H9 (cell line): ENCODE results near the gene DYNC1H1. TPM values are rescaled to one million over a fixed set of nuclear protein-coding genes. Genes with fewer than 3 reads are reported as not detected.

Source experiments
- DNase-seq: peaks from one replicate; pipeline ENCODE4 v3.0.0-alpha.2; 2017
- H2AFZ ChIP-seq: one replicate; pipeline ENCODE4 v1.6.1; 2013; ENCODE audit warnings: mild to moderate bottlenecking, low read length, control low read depth, moderate library complexity
- H2AK5ac ChIP-seq: 2 replicates; pipeline ENCODE4 v1.6.1; 2013; ENCODE audit warnings: low read length, control low read depth, mixed read lengths; ENCODE audit not compliant: insufficient read length
- H2BK120ac ChIP-seq: one replicate; pipeline ENCODE4 v1.6.1; 2013; ENCODE audit warnings: low read depth, mild to moderate bottlenecking, low read length, control low read depth, inconsistent platforms; ENCODE audit not compliant: poor library complexity, severe bottlenecking
- H2BK12ac ChIP-seq: 2 replicates; pipeline ENCODE4 v1.6.1; 2013; ENCODE audit warnings: low read length, control low read depth, mixed read lengths, low read depth; ENCODE audit not compliant: insufficient read length
- H2BK15ac ChIP-seq: 2 replicates; pipeline ENCODE4 v1.6.1; 2013; ENCODE audit warnings: low read depth, low read length, control low read depth
- H2BK20ac ChIP-seq: one replicate; pipeline ENCODE4 v1.6.1; 2013; ENCODE audit warnings: low read depth, mild to moderate bottlenecking, low read length, control low read depth, inconsistent platforms; ENCODE audit not compliant: poor library complexity, severe bottlenecking
- H2BK5ac ChIP-seq: 2 replicates; pipeline ENCODE4 v1.6.1; 2013; ENCODE audit warnings: low read length, control low read depth, mixed read lengths; ENCODE audit not compliant: insufficient read length
- H3K14ac ChIP-seq: 2 replicates; pipeline ENCODE4 v1.6.1; 2013; ENCODE audit warnings: low read length, control low read depth; ENCODE audit not compliant: insufficient read depth
- H3K18ac ChIP-seq: 2 replicates; pipeline ENCODE4 v1.6.1; 2013; ENCODE audit warnings: low read depth, mild to moderate bottlenecking, mixed read lengths, low read length, control low read depth; ENCODE audit not compliant: insufficient read length
- H3K23ac ChIP-seq: 2 replicates; pipeline ENCODE4 v1.6.1; 2013; ENCODE audit warnings: low read length, control low read depth, mixed read lengths, low read depth; ENCODE audit not compliant: insufficient read length
- H3K23me2 ChIP-seq: 2 replicates; pipeline ENCODE4 v1.6.1; 2013; ENCODE audit warnings: low read depth, mild to moderate bottlenecking, mixed read lengths, low read length, control low read depth; ENCODE audit not compliant: insufficient read length, poor library complexity, severe bottlenecking
- H3K27ac ChIP-seq: 2 replicates; pipeline ENCODE4 v1.5.1; 2013; ENCODE audit warnings: low read length, control low read depth, mixed read lengths, low read depth; ENCODE audit not compliant: insufficient read length
- H3K27me3 ChIP-seq: 2 replicates; pipeline ENCODE4 v1.6.1; 2013; ENCODE audit warnings: low read length, control low read depth, inconsistent platforms; ENCODE audit not compliant: insufficient read depth
- H3K4ac ChIP-seq: 2 replicates; pipeline ENCODE4 v1.6.1; 2013; ENCODE audit warnings: low read depth, mild to moderate bottlenecking, control low read depth, inconsistent platforms, low read length, moderate library complexity
- H3K4me1 ChIP-seq: 2 replicates; pipeline ENCODE4 v1.6.1; 2013; ENCODE audit warnings: low read length, control low read depth, inconsistent platforms; ENCODE audit not compliant: insufficient read depth
- H3K4me2 ChIP-seq: 2 replicates; pipeline ENCODE4 v1.6.1; 2013; ENCODE audit warnings: low read length, control low read depth, mixed read lengths; ENCODE audit not compliant: insufficient read length, insufficient read depth
- H3K56ac ChIP-seq: 2 replicates; pipeline ENCODE4 v1.6.1; 2013; ENCODE audit warnings: low read depth, mild to moderate bottlenecking, mixed read lengths, low read length, control low read depth; ENCODE audit not compliant: insufficient read length
- H3K79me1 ChIP-seq: 2 replicates; pipeline ENCODE4 v1.6.1; 2013; ENCODE audit warnings: low read depth, mild to moderate bottlenecking, moderate library complexity, low read length, control low read depth, inconsistent platforms; ENCODE audit not compliant: insufficient read depth, poor library complexity, severe bottlenecking
- H3K79me2 ChIP-seq: 2 replicates; pipeline ENCODE4 v1.6.1; 2013; ENCODE audit warnings: low read length, control low read depth, inconsistent platforms; ENCODE audit not compliant: insufficient read depth
- H3K9ac ChIP-seq: 2 replicates; pipeline ENCODE4 v1.6.1; 2013; ENCODE audit warnings: low read length, control low read depth, mixed read lengths; ENCODE audit not compliant: insufficient read length; ENCODE audit errors: extremely low read depth
- H3K9me3 ChIP-seq: one replicate; pipeline ENCODE4 v1.6.1; 2013; ENCODE audit warnings: low read depth, low read length, inconsistent platforms; ENCODE audit not compliant: control insufficient read depth
- H3T11ph ChIP-seq: one replicate; pipeline ENCODE4 v1.6.1; 2013; ENCODE audit warnings: mild to moderate bottlenecking, low read length, control low read depth, inconsistent platforms
- H4K20me1 ChIP-seq: one replicate; pipeline ENCODE4 v1.6.1; 2013; ENCODE audit not compliant: control insufficient read depth, insufficient read length, insufficient read depth
- H4K5ac ChIP-seq: 2 replicates; pipeline ENCODE4 v1.6.1; 2013; ENCODE audit warnings: low read depth, mild to moderate bottlenecking, mixed read lengths, low read length, control low read depth; ENCODE audit not compliant: insufficient read length
- H4K8ac ChIP-seq: replicated peaks from 2 replicates; pipeline ENCODE4 v1.6.1; 2013; ENCODE audit warnings: low read length, control low read depth, mixed read lengths, low read depth; ENCODE audit not compliant: insufficient read length
- H4K91ac ChIP-seq: 2 replicates; pipeline ENCODE4 v1.6.1; 2013; ENCODE audit warnings: low read depth, mild to moderate bottlenecking, moderate library complexity, mixed read lengths, low read length, control low read depth; ENCODE audit not compliant: insufficient read length
- H3K27ac Mint-ChIP-seq, 3 experiments: 2 replicates in 2 of 3; 3 replicates in 1 of 3; pipeline ENCODE4 v1.8.0; 2020 to 2021; ENCODE audit warnings: mixed read lengths in 3 of 3, mild to moderate bottlenecking in 1 of 3, moderate library complexity in 1 of 3
- H3K27me3 Mint-ChIP-seq: 2 replicates; pipeline ENCODE4 v1.8.0; 2021; ENCODE audit warnings: low read depth, mild to moderate bottlenecking, moderate library complexity, mixed read lengths
- H3K36me3 Mint-ChIP-seq, 3 experiments: 2 replicates in 2 of 3; 3 replicates in 1 of 3; pipeline ENCODE4 v1.8.0; 2020 to 2021; ENCODE audit warnings: low read depth in 3 of 3, mixed read lengths in 3 of 3; ENCODE audit not compliant: insufficient read depth in 1 of 3
- H3K4me1 Mint-ChIP-seq, 2 experiments: 2 replicates each; pipeline ENCODE4 v1.8.0; 2020; ENCODE audit warnings: mixed read lengths in 2 of 2
- H3K4me3 Mint-ChIP-seq, 2 experiments: 2 replicates in 1 of 2; 3 replicates in 1 of 2; pipeline ENCODE4 v1.8.0; 2020 to 2021; ENCODE audit warnings: mild to moderate bottlenecking in 2 of 2, mixed read lengths in 2 of 2, moderate library complexity in 1 of 2
- H3K9me3 Mint-ChIP-seq, 2 experiments: 2 replicates in 1 of 2; 3 replicates in 1 of 2; pipeline ENCODE4 v1.8.0; 2020; ENCODE audit warnings: mild to moderate bottlenecking in 2 of 2, mixed read lengths in 2 of 2, moderate library complexity in 1 of 2
- WGBS: extraction: QIAGEN DNeasy Blood & Tissue Kit; methylation state at CpG from one replicate; pipeline ENCODE4 v1.1.7; 2013; ENCODE audit warnings: missing lambda C conversion rate, low lambda C conversion rate, mixed read lengths; ENCODE audit not compliant: insufficient read length; ENCODE audit errors: extremely low coverage; 5-methylcytosine and 5-hydroxymethylcytosine counted together
- total RNA-seq: library from RNA; stranded (reverse); gene quantifications from 2 replicates; pipeline ENCODE4 v1.2.1, GENCODE V29; 2021
- TF ChIP-seq, protein P1 (sequence below): fragments of 200-600 bp; sonication (generic); conservative IDR thresholded peaks from 3 replicates; pipeline ENCODE4 v1.8.0; 2021; ENCODE audit warnings: antibody characterized with exemption, mild to moderate bottlenecking

The DYNC1H1 gene
- total RNA-seq, 1 experiment from 2014 or later: 359 TPM

DNA sequence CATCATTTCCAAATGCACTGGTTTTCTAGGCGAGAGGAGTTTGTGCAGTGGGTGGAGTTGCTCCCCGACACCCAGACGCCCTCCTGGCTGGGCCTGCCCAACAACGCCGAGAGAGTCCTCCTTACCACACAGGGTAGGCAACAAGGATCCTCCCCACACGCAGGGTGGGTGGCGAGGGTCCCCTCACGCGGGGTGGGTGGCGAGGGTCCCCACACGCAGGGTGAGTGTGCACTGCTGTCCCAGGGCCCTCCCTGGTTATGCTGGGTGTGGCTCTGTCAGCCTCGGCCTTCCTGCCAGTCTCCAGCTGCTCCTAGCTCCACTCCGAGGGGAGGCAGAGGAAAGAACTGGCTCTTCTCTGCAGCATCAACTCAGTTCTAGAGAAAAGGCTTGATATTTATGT, 80.2 kb downstream of the DYNC1H1 start:
- H3K14ac ChIP-seq: no peak overlapping the region
- H3K79me2 ChIP-seq: no peaks in the 10 kb centered on the region
- H4K8ac ChIP-seq: no peak overlapping the region
- H3K9ac ChIP-seq: no peak overlapping the region
- no peaks in the 10 kb centered on the region for H3K79me1 ChIP-seq
- no peaks in the 10 kb centered on the region for H3K23me2 ChIP-seq
- no peak overlapping the region for H2BK15ac ChIP-seq
- no CpG with 5 or more reads among the region's 13 CpGs for WGBS
- no peak overlapping the region for H3K4me2 ChIP-seq
- H2BK12ac ChIP-seq: no peak overlapping the region
- no peak overlapping the region for H3K4me3 Mint-ChIP-seq
- H3K18ac ChIP-seq: no peak overlapping the region
- no peak for DNase-seq
- no peak overlapping the region for H3K27ac ChIP-seq
- no peaks in the 10 kb centered on the region for H4K20me1 ChIP-seq
- H4K5ac ChIP-seq: no peak overlapping the region
- no peak overlapping the region for H2BK120ac ChIP-seq
- no peaks in the 10 kb centered on the region for H3K9me3 Mint-ChIP-seq
- H3K27me3 ChIP-seq: no peaks in the 10 kb centered on the region
- H2AK5ac ChIP-seq: no peak overlapping the region
- no peak overlapping the region for H3K4ac ChIP-seq
- H3K27me3 Mint-ChIP-seq: no peaks in the 10 kb centered on the region; the same call in 1 of the 2 replicates
- peaks cover 3 to 6% of the 10 kb centered on the region in 2 experiments for H3K4me1 Mint-ChIP-seq
- no peak overlapping the region for H4K91ac ChIP-seq
- TF ChIP-seq, protein P1, sequence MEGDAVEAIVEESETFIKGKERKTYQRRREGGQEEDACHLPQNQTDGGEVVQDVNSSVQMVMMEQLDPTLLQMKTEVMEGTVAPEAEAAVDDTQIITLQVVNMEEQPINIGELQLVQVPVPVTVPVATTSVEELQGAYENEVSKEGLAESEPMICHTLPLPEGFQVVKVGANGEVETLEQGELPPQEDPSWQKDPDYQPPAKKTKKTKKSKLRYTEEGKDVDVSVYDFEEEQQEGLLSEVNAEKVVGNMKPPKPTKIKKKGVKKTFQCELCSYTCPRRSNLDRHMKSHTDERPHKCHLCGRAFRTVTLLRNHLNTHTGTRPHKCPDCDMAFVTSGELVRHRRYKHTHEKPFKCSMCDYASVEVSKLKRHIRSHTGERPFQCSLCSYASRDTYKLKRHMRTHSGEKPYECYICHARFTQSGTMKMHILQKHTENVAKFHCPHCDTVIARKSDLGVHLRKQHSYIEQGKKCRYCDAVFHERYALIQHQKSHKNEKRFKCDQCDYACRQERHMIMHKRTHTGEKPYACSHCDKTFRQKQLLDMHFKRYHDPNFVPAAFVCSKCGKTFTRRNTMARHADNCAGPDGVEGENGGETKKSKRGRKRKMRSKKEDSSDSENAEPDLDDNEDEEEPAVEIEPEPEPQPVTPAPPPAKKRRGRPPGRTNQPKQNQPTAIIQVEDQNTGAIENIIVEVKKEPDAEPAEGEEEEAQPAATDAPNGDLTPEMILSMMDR: no peak
- H3K56ac ChIP-seq: no peak overlapping the region
- H2BK20ac ChIP-seq: no peak overlapping the region
- no peak overlapping the region for H3T11ph ChIP-seq
- no peak overlapping the region for H3K23ac ChIP-seq
- no peak overlapping the region for H2AFZ ChIP-seq
- no peak overlapping the region for H3K27ac Mint-ChIP-seq
- H3K36me3 Mint-ChIP-seq: peaks cover 66 to 89% (median 85%) of the 10 kb centered on the region in 3 experiments; a peak in 6 of 7 replicates
- H3K9me3 ChIP-seq: no peaks in the 10 kb centered on the region
- H2BK5ac ChIP-seq: no peak overlapping the region
- H3K4me1 ChIP-seq: no peaks in the 10 kb centered on the region
